ENCODE measurements around the gene SNRPF.
"Not testable (repeated sequence)": the region's sequence is repeated elsewhere in the genome, so short reads cannot be mapped to it uniquely, and the experiment has no call there.

Gene SNRPF

DNA sequence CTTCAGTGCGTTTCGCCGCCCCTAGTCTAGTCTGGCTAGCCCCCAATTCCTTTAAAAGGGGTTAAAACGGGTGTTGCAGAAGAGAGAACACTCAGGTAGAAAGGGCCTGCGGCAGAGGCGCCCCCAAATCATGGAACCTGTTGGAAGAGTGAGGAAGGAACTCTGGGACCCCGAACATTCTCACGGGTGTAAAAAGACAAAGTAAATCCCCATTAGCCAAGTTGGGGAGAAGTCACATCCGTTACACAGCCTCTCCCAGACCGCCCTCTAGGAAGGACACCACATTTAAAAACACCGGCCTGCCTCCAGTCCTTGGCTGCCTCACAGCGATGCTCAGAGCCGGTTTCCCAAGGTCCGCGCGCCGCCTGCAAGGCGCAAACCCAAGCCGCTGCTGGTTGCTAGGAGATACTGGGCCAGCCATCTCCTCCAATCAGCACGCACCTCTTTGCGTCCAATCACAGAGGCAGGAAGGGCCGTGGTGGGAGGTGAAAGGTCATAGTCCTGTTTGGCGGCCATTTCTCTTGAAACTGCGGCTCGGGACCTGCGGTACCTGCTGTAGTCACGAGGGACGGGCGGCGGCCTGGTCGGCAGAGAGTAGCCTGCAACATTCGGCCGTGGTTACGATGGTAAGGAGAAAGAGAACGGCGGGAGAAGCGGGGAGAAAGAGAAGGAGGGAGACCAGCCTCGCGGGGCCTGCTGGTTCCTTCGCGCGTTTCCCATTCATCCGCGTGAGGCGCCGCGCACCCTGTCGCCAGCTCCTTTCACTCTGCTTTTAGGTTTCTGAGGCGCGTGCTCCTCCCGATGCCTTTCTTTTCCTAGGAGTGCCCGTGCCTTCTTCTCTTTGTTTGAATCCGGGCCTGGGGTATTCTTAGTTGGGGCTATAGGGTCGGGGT, at the start of gene SNRPF:
Gene SNRPF, plus strand, starts transcription at position 502 of the 893 bp plus-strand sequence. Its CDS starts 122 bp downstream, at position 624.
- H3K27ac ChIP-seq: peak within 1 kb of the TSS; percentile 72 to 94 (median 90)

DNA sequence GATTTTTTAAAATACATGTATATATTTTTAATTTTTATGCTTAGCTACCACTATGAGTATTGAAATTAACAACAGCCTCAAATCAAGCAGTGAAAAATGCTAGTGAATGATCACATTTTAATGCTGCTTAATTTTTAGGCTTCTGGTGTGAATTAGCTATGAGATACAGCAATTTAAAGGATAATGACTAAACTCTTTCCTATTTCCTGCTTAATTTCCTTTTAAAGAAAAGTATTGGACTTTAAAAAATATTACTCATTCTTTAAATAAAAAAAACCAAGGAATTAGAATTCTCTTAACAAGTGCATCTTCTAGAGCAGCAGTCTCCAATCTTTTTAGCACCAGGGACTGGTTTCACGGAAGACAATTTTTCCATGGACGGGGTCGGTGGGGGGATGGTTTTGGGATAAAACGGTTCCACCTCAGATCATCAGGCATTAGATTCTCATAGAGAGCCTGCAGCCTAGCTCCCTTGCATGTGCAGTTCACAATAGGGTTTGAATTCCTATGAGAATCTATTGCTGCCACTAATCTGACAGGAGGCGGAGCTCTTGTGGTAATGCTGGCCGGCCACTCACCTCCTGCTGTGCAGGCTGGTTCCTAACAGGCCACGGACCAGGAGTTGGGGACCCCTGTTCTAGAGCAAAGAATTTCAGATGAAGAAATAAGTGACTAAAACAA, 49.6 kb upstream of the SNRPF start:
- Histone ChIP-seq H4K20me1 (no peaks in the 10 kb centered on the region), H3K4me3 (no peak overlapping the region), H3K4me1 (peaks cover 0 to 4% (median 0%) of the 10 kb centered on the region in 10 experiments; a peak in 1 of 20 replicates), H3K4me2 (no peak overlapping the region), H3K9ac (no peak overlapping the region), H3K9me3 (replicated peaks in 1 of 11) (0 out of 22 replicates have a peak, but pooled peaks cover 0 to 3% (median 0%) of the 10 kb centered on the region in 11 experiments), H3K36me3 (no peaks in the 10 kb centered on the region), H3K27me3 (no peaks in the 10 kb centered on the region), H3K27ac (no peak overlapping the region)
- no peak for TF ChIP-seq Cebpa-rat (IDR thresholded peaks at IDR 0.05)

More for the DNA sequence above, at the start of gene SNRPF:
- peaks cover 0 to 25% (median 22%) of the 10 kb centered on the region in 11 experiments; a peak in 19 of 22 replicates for H3K9me3 ChIP-seq (replicated peaks in 1 of 11)
- peaks cover 0 to 15% (median 8%) of the 10 kb centered on the region in 11 experiments; a peak in 12 of 22 replicates for H3K27me3 ChIP-seq
- H3K4me1 ChIP-seq: peaks cover 10 to 21% (median 16%) of the 10 kb centered on the region in 10 experiments
- H3K4me2 ChIP-seq: peak within 1 kb of the TSS; percentile 76 to 95 (median 92)
- TF ChIP-seq Cebpa-rat (IDR thresholded peaks at IDR 0.05): no peak
- H3K4me3 ChIP-seq: peak within 1 kb of the TSS; percentile 65 to 85 (median 82)
- H4K20me1 ChIP-seq: peaks cover 0 to 38% (median 27%) of the 10 kb centered on the region in 11 experiments; a peak in 15 of 22 replicates
- H3K36me3 ChIP-seq: peaks cover 28 to 37% (median 34%) of the 10 kb centered on the region in 11 experiments
- H3K9ac ChIP-seq: peak within 1 kb of the TSS; percentile 85 to 94 (median 91)

DNA sequence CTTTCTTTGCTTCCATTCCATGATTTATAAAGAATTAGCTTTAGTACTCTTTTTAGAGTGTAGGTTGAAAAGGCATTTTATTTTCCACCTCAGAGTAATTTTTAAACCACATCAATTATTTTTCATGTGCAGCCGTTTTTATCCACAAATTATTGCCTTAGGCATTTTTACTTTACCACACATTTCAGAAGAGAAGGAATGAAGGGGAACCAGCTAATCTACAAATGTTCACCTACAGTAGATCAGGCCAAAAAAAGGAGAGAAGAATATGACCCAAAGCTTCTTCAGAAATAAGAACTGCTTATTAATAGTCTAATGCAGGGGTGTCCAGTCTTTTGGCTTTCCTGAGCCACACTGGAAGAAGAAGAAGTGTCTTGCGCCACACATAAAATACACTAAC, 48.3 kb upstream of the SNRPF start:
- no peak for TF ChIP-seq Cebpa-rat (IDR thresholded peaks at IDR 0.05)
- peaks cover 0 to 4% (median 0%) of the 10 kb centered on the region in 10 experiments; a peak in 1 of 20 replicates for H3K4me1 ChIP-seq
- no peak overlapping the region for H3K9ac ChIP-seq
- H3K4me3 ChIP-seq: no peak overlapping the region
- no peaks in the 10 kb centered on the region for H3K27me3 ChIP-seq
- no peak overlapping the region for H3K4me2 ChIP-seq
- H3K27ac ChIP-seq: no peak overlapping the region
- 0 out of 22 replicates have a peak, but pooled peaks cover 0 to 3% (median 0%) of the 10 kb centered on the region in 11 experiments for H3K9me3 ChIP-seq (replicated peaks in 1 of 11)
- H3K36me3 ChIP-seq: no peaks in the 10 kb centered on the region
- no peaks in the 10 kb centered on the region for H4K20me1 ChIP-seq

DNA sequence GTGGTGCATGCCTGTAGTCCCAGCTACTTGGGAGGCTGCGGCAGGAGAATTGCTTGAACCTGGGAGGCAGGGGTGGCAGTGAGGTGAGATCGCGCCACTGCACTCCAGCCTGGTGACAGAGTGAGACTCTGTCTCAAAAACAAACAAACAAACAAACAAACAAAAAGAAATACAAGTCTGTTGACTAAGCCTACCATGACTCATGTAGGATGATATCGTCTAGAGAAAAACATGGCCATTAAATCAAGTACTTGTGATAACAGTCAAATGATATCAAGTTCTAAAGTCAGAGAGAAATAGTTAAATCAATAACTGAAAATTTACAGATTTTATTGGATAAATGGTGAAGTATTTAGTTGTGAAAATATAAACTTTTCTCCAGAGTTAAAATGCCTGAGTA, 46.6 kb upstream of the SNRPF start:
- not testable (repeated sequence) for H3K27ac ChIP-seq; H3K27me3 ChIP-seq; H4K20me1 ChIP-seq; H3K9ac ChIP-seq; H3K4me2 ChIP-seq; H3K4me1 ChIP-seq; H3K4me3 ChIP-seq; H3K36me3 ChIP-seq; H3K9me3 ChIP-seq (replicated peaks in 1 of 11)

DNA sequence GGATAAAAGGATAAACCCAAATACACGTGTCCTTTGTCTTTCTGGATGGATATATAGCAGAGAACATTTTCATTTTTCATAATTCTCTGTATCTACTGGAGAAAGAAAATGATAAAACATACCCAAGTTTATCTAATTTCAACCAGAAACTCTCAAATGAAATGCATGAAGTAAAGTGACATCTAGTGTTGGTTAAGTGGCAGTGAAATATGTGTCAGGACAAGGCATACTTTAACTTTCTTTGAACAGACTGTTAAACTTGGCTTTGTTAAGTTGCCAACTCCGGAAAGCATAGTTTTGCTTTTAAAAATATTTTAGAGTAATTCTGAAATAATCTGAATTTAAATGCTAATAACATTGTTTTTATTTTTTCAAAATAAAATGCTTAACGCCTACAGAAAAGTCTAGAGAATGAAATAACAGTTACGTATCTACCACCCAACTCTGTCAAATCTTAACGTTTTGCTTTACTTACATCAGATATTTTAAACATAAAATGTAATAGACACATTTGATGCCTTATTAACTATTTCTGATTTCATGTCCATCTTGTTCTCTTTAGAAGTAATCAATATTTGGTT, 43.0 kb upstream of the SNRPF start:
- no peak overlapping the region for H3K27ac ChIP-seq
- no peak for TF ChIP-seq Cebpa-rat (IDR thresholded peaks at IDR 0.05)
- H4K20me1 ChIP-seq: no peaks in the 10 kb centered on the region
- no peaks in the 10 kb centered on the region for H3K9me3 ChIP-seq (replicated peaks in 1 of 11)
- no peak overlapping the region for H3K9ac ChIP-seq
- H3K4me2 ChIP-seq: no peak overlapping the region
- no peaks in the 10 kb centered on the region for H3K4me1 ChIP-seq
- no peak overlapping the region for H3K4me3 ChIP-seq
- H3K27me3 ChIP-seq: no peaks in the 10 kb centered on the region
- no peaks in the 10 kb centered on the region for H3K36me3 ChIP-seq

DNA sequence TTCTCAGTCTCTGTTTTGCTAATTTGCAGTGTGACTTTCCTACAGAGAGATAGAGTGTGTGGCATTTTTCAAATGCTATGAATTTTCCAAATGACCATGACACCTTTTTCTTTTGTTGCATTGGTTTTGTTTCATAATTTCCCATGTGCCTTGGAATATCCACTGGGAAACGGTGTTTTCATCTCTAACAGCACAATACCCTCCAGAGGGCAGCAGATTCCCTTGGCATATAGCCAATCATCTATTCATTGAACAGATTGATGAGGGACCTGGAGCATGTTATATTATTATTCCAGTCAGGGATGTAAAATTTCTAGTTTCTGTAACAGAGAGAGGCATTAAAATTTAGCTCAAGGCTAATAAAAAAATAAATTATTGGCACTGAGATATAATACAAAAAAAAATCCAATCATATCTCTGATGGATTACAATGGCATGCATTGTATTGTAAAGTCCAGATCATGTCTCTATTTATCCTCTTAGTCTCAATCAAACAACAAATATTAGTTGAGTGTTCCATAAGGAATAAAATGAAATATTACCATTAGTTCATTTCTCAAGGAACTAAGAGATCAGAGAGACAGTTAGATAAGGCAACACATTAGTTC, 38.6 kb upstream of the SNRPF start:
- H3K4me3 ChIP-seq: no peak overlapping the region

DNA sequence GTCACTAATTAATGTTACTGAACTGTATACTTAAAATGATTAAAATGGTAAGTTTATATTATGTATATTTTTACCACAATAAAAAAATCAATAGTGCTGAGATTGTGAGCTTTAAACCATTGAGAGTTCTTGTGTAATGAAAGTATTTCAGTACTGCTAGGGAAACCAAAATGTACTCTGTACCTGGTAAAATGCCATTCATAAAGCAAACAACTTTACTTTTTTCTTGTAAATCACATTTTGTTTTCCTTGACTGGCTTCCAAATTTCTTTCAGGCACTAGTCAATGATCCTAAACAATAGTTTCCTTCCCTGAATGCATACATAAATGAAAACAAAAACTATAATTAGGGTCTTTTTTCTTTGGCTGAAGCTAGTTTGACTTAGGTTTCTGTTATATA, 29.4 kb upstream of the SNRPF start:
- Histone ChIP-seq H3K27ac (no peak overlapping the region), H3K4me3 (no peak overlapping the region), H4K20me1 (no peaks in the 10 kb centered on the region), H3K27me3 (no peaks in the 10 kb centered on the region), H3K4me1 (no peaks in the 10 kb centered on the region), H3K9me3 (replicated peaks in 1 of 11) (no peaks in the 10 kb centered on the region), H3K9ac (no peak overlapping the region), H3K4me2 (no peak overlapping the region), H3K36me3 (no peaks in the 10 kb centered on the region)
- TF ChIP-seq Cebpa-rat (IDR thresholded peaks at IDR 0.05): no peak

More for the DNA sequence above, 38.6 kb upstream of the SNRPF start:
- H3K36me3 ChIP-seq: no peaks in the 10 kb centered on the region
- no peaks in the 10 kb centered on the region for H3K27me3 ChIP-seq
- TF ChIP-seq Cebpa-rat (IDR thresholded peaks at IDR 0.05): no peak
- no peak overlapping the region for H3K27ac ChIP-seq
- no peaks in the 10 kb centered on the region for H3K4me1 ChIP-seq
- no peak overlapping the region for H3K4me2 ChIP-seq
- no peaks in the 10 kb centered on the region for H4K20me1 ChIP-seq
- H3K9me3 ChIP-seq (replicated peaks in 1 of 11): no peaks in the 10 kb centered on the region
- H3K9ac ChIP-seq: no peak overlapping the region

DNA sequence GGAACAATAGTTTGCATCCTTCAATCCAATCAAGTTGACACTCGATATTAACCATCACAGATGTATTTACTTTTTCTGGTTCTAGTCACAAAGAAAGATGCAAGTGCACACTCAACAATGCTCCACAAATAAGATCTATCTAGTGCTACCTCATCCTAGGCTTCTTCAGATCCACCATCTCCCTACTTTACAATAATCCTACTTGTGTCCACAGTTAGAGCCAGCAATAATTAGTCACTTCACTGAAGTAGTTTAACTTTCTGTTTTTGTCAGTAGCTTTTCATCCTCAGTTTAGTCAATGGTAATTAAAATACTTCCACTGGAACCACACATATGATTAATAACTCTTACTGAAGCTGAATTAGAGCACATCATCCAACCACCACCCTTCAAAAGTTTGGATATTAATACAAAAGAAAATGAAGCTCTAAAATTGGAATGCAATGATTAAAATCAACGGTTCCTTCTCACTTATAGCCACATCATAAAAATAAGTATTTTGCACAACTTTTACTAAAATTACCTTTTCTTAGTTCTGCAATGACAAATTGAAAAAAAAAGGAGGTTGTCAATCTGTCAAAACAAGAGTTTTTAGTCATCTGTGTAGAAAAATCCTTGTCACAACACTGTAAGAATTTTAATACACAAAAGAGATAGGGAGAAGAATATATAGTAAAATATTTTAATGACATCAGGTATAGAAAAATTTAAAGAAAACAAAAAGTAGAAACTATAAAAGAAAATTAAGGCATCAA, 28.2 kb upstream of the SNRPF start:
- no peaks in the 10 kb centered on the region for H3K27me3 ChIP-seq
- no peaks in the 10 kb centered on the region for H3K36me3 ChIP-seq
- H3K9ac ChIP-seq: no peak overlapping the region
- TF ChIP-seq Cebpa-rat (IDR thresholded peaks at IDR 0.05): no peak
- no peaks in the 10 kb centered on the region for H4K20me1 ChIP-seq
- no peak overlapping the region for H3K4me2 ChIP-seq
- H3K4me1 ChIP-seq: no peaks in the 10 kb centered on the region
- no peaks in the 10 kb centered on the region for H3K9me3 ChIP-seq (replicated peaks in 1 of 11)
- no peak overlapping the region for H3K4me3 ChIP-seq
- H3K27ac ChIP-seq: no peak overlapping the region

Data from BLaER1 treated with 17β-estradiol and CSF1 and Interleukin-3, amounts not matched to agents 10 nM and 100 nM (cell line).